Stimulated activated CD8-positive, alpha-beta memory T cell treated with anti-CD3 and anti-CD28 coated beads, Interleukin-4, amount 100 ng/mL, for 24 hours (primary cell): ENCODE results near the gene CIRBP.
"Not testable (repeated sequence)": the region's sequence is repeated elsewhere in the genome, so short reads cannot be mapped to it uniquely, and the experiment has no call there.

Experiments used
- DNase-seq: peaks from one replicate; pipeline ENCODE4 v3.0.0-alpha.2; 2020; ENCODE audit warnings: low read depth

CIRBP gene

GRCh38 chr19:1291761-1292418, 22.8 kb downstream of the CIRBP start:
- DNase-seq = no peak

DNA sequence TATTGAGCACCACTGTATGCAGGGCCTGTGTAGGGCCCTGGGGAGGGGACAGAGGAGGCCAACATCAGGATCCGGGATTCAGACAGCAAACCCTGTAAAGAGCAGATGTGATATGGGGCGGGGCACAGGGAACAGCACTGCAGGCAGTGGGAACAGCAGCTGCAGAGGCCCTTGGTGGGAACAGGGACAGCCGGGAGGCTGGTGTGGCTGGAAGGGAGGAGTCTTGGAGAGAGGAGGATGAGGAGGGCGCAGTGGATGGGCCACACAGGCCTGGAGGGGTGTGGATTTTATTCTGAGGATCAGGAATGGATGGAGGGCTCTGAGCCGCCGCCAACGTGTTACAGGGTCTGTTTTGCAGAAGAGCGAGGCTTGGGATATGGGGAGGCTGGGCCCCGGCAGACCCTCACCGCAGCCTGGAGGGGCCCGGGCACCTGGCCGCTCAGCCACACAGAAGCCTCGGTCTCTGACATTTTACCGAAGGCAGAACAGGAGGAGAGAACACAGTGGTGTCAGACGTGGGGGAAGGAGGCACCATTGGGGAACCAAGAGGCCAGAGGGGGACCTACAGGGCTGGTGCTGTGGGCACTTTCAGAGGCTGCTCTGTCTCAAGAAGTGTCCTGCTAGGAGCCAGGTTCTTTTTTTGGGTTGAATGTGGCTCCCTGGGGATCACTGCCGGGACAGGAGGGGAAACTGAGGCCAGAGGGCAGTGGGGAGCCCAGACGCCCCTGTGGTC, 23.5 kb downstream of the CIRBP start:
- DNase-seq = no peak

DNA sequence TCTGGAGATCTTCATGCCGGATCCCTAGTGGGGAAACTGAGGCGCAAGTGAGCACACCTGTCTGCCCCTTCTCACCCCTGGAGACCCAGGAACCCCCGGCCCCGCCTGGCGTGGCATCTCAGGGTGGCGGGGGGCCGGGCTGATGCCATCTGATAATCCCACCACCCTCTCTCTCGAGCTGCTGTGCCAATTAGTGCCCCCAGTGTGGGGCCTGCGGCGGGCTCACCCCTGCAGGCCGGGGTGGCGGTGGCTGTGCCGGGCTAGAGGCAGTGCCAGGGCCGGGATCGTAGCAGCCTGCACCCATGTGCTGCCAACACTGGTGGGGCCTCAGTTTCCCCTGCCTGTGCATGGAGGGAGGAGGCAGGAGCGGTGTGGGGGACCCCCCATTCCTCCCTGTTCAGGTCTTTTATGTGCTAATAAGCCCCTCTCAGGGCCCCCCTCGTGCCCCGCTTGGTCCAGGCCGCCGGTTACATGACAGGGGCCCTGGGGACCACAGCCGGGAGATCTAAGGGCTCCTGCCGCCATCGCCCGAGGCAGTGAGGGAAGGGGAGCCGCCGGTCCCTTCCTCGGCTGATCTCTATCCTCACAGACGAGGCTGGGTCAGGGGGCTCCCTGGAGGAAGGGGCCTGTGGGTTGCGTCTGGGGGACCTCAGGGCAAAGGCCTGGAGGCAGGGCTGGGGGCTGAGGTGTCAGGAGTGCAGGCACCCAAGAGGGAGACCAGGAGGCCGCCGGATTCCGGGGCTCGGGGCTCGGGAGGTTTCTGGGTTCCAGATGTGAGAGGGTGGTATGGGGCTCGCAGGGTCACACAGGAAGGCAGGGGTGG, 24.9 kb downstream of the CIRBP start:
- no peak for DNase-seq

GRCh38 chr19:1294688-1295087, 25.6 kb downstream of the CIRBP start:
- no peak for DNase-seq

DNA sequence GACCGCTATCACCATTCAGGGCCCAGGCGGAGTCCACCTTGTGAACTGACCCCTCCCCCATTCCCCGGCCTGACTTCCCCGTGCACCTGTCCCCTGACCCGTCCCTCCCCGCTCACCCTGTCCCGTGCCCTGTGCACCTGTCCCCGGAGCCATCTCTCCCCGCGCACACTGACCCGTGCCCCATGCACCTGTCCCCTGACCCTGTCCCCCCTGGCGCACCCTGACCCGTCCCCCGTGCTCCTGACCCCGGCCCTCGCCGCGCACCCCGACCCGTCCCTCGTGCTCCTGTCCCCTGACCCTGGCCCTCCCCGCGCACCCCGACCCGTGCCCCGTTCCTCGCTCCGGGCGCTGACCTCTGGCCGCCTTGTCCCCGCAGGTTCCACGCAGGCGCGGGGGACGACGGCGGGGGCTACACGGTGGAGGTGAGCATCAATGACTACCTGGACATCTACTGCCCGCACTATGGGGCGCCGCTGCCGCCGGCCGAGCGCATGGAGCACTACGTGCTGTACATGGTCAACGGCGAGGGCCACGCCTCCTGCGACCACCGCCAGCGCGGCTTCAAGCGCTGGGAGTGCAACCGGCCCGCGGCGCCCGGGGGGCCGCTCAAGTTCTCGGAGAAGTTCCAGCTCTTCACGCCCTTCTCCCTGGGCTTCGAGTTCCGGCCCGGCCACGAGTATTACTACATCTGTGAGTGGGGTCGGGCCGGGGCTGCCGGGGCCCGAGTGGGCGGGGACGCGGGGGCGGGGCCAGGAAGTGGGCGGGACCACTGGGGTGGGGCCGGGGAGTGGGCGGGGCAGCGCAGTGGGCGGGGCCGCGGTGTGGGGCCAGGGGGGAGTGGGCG, 26.3 kb downstream of the CIRBP start:
- no peak for DNase-seq

DNA sequence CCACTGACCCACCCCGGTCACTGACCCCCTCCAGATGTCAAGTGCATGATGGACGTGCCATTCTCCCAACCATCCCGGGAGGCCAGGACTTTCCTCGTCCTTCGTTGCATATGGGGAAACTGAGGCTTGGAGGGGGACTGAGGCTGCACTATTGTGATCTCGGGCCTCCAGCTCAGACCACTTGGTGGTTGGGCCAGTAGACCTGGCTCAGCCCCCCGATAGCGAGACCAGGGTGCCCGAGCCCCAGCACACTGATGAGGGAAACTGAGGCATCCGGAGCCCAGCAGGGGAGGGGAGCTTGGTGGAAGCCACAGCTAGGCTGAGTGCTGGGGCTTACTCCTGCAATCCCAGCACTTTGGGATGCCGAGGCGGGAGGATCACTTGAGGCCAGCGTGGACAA, 26.9 kb downstream of the CIRBP start:
- no peak for DNase-seq

GRCh38 chr19:1296575-1297271, 27.6 kb downstream of the CIRBP start:
- no peak for DNase-seq

DNA sequence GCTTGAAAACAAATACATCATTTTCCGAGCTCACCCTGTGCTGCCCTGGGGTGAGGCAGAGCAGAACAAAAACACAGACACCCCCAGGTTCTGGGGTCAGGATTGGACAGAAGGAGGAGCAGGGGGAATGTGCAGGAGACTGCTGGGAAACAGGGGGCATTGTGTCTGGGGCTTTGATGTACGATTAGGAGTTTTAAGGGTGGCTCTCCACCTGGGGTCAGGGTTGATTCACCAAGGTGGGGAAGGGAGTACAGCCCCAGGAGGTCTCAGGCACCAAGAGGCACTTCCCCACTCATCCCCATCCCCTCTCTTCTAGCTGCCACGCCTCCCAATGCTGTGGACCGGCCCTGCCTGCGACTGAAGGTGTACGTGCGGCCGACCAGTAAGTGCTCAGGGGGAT, 29.1 kb downstream of the CIRBP start:
- no peak for DNase-seq

- DNase-seq = no peak
These were observed 30.7 kb downstream of the CIRBP start for GRCh38 chr19:1299801-1300200.

- DNase-seq = no peak
These were observed 31.8 kb downstream of the CIRBP start for GRCh38 chr19:1300744-1301490.

GRCh38 chr19:1302533-1303239, 33.6 kb downstream of the CIRBP start:
- DNase-seq = no peak

DNA sequence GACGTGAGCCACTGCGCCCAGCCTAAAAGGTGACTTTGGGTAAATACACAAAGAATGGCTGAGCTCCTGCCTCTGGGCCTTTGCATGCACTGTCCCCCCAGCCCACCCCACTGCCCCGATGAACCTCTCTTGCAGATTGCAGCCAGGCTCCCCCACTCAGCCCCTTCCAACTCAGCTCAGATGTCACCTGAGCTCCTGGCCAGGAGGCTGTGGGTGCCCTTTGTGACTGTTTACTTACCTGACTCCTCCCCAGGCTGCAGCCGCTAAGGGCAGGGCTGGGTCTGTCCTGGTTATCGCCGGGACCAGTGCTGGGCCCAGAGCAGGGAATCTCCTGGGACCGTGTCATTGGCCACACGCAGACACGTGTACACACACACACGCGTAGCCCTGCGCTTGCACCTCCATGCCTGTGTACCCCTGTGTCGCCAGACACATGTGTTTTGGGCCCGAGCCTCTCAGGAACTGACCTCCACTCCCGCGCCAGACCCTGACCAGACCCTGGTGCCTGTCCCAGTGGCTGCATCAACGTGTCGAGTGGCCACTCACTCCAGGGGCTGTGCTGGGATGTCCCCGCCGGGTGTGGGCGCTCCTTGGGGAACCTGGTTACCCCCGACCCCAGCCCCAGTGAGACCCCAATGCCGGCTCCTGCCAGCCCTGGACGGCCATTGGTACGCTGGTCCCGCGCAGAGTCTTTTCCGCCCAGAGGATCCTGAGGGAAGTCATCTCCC, 35.2 kb downstream of the CIRBP start:
- DNase-seq = no peak

- not testable (repeated sequence) for DNase-seq
These were observed 36.2 kb downstream of the CIRBP start for GRCh38 chr19:1305354-1305753.

- DNase-seq = no peak
These were observed 38.2 kb downstream of the CIRBP start for GRCh38 chr19:1307320-1307719.

DNA sequence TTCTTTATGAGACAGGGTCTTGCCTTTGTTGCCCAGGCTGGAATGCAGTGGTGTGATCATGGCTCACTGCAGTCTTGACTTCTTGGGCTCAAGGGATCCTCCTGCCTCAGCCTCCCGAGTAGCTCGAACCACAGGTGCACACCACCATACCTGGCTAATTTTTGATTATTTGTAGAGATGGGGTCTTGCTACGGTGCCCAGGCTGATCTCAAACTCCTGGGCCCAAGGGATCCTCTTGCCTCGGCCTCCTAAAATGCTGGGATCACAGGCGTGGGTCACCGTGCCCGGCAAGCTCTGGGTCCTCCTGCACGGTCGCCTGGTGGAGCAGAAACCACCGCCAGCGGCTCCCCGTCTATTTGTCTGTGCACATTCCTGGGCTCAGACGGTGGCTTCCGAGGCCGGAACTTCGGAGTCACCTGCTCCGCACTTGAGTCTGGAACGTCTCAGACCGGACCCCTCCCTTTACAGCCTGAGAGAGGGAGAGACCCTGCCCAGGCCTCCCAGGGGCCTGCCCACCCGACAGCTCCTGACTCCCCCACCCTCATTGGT, 38.7 kb downstream of the CIRBP start:
- DNase-seq = no peak

DNA sequence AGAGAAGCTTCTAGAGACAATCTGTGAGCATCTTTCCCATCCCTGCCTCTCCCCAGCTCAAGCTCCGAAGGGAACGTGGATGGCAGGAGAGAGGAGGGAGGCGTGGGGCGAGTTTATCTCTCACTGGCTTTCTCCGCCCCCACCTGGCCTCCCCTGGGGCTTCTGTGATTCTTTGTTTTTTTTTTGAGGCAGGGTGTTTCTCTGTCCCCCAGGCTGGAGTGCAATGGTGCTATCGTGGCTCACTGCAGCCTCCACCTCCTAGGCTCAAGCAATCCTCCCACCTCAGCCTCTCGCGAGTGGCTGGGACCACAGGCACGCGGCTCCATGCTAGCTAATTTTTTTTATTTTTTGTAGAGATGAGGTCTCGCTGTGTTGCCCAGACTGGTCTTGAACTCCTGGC, 39.6 kb downstream of the CIRBP start:
- DNase-seq = no peak

GRCh38 chr19:1309977-1310852, 41.1 kb downstream of the CIRBP start:
- no peak for DNase-seq

DNA sequence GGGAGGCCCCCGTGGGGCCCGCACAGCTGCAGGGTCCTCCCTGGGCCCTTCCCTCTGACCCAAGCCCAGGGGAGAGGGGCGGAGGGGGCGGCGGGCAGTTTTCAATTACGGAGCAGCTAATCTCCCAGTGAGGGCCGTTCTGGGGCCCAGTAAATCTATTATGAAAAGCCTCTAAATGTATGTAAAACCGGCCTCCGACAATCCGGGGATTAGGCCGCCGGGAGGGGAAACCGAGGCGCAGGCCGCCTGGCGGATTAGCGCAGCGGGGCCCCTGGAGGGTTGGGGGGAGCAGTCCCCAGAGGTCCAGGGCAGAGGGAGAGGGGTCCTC, 41.7 kb downstream of the CIRBP start:
- no peak for DNase-seq
